Epidermal melanocyte (primary cell): ENCODE results near the gene GNAI3.
"Not testable (repeated sequence)": the region's sequence is repeated elsewhere in the genome, so short reads cannot be mapped to it uniquely, and the experiment has no call there.

Experiments
- DNase-seq: peaks from one replicate; pipeline ENCODE4 v3.0.0; 2011; ENCODE audit warnings: low spot score; ENCODE audit not compliant: insufficient read length

Gene GNAI3

GRCh38 chr1:109659997-109660690, 111.7 kb downstream of the GNAI3 start:
- no peak for DNase-seq

- DNase-seq, result not testable (repeated sequence)
Observed at GRCh38 chr1:109660691-109661026, 112.2 kb downstream of the GNAI3 start.

- no peak for DNase-seq
Observed at GRCh38 chr1:109661391-109661790, 113.0 kb downstream of the GNAI3 start.

GRCh38 chr1:109664671-109665070, 116.3 kb downstream of the GNAI3 start:
- no peak for DNase-seq

GRCh38 chr1:109667452-109668122, 119.2 kb downstream of the GNAI3 start, which contains the start of gene GSTM2:
Gene GSTM2, plus strand, starts transcription at chr1:109668057. Its CDS starts 59 bp downstream, at chr1:109668116.
- DNase-seq, result peak; percentile 87
